IPS-NIHi7 (cell line): ENCODE data around the gene BOD1.

ENCODE experiments used
- DNase-seq: peaks from one replicate; pipeline ENCODE4 v3.0.0; 2012; ENCODE audit warnings: mixed read lengths; ENCODE audit errors: extremely low spot score

Gene BOD1

DNA sequence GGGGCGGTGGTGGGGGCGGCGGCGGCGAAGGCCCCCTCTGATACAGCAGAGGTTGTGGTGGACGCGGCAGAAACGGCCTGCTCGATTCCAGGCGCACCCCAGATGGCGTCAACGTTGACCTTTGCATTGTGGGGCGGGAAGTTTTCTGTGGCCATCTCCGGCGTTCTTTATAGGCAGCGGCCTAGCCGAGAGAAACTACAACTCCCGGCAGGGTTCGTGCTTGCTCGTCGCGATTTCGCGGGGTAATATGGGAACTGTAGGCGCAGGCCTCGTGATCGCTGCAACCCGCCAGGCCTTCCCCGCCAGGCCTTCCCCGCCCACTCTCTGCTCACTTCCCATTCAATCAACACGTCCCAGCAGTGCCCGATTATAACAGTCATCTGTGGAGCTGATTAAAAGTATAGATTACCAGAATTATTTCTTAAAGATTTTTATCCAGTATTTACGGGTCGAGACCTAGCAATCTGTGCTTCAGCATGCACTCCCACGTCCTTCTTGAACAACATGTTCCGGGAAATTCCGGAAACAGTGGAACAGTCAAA lies at the start of gene BOD1:
BOD1 (minus strand) TSS at position 74 of the 542 bp plus-strand sequence. CDS start 214 bp downstream, outside the sequence.
- DNase-seq: peak; percentile 95

DNA sequence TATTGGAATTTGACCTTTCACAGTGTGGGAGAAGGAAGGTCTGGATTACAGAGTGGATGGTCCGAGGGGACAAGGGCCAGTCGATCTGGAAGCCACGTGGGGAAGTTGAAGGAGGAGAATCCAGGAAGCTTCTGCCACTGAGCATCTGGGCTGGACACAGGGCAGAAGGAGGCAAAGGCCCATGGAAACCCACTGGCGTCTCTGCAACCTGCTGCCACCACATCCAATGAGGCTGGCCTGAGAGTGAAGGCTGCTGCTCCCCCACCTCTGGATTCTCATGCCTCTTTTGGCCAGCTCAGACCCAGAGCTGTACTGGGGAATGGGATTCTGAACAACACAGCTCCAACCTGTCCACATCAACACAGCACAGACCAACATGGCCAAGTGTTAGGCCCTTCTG lies 48.9 kb upstream of the BOD1 start:
- DNase-seq: no peak

DNA sequence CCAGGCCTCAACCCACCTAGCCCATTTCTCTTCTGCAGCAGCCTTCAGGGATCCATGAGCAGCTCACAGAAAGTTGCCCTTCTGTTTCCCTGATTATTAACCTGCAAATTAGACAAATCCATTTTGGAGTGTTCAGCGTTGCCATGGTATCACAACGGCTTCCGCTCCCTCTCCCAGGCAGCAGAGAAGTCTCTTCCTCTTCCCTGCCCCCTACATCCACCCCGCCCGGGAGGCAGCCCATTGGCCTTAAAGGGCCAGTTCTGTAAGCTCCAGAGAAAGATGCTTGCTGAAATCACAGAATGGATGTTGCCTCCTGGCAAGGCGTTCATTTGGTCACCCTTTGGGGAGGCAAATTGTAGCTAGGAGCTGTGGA lies 47.7 kb upstream of the BOD1 start:
- no peak for DNase-seq

DNA sequence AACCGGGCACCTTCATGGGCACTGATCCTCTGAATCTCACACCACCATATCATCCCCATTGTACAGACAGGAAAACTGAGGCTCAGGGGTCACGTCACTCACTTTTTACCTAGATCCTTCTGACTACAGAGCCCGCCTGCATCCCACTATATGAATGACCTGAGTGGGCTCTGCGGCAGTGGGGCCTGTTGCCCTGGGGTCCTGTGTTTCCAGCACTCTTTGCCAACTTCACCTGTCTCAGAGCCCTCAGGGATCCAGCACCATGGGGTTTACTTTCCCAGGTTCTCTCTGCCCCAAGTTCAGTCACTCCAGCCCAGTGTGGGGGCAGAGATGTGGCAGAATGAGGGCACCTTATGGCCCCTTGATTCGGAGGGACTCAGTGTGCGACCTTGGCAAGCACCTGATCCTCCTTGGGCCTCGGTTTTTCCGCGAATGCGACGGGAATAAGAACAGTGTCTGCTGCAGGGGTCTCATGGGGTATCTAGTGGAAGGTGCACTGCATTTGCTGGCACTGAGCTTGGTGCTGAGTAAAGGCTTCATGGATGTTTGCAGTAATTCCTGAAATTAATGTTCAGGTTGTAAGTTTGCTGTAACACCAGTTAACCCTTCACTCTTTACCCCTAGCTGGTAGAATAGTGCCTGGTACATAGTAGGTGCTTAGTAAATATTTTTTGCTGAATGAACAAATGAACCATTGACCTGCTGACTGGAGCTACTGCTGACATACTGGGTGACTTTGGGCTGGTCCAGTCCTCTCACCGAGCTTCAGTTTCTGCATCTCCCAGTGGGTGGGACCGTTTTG lies 47.1 kb upstream of the BOD1 start:
- DNase-seq: no peak

DNA sequence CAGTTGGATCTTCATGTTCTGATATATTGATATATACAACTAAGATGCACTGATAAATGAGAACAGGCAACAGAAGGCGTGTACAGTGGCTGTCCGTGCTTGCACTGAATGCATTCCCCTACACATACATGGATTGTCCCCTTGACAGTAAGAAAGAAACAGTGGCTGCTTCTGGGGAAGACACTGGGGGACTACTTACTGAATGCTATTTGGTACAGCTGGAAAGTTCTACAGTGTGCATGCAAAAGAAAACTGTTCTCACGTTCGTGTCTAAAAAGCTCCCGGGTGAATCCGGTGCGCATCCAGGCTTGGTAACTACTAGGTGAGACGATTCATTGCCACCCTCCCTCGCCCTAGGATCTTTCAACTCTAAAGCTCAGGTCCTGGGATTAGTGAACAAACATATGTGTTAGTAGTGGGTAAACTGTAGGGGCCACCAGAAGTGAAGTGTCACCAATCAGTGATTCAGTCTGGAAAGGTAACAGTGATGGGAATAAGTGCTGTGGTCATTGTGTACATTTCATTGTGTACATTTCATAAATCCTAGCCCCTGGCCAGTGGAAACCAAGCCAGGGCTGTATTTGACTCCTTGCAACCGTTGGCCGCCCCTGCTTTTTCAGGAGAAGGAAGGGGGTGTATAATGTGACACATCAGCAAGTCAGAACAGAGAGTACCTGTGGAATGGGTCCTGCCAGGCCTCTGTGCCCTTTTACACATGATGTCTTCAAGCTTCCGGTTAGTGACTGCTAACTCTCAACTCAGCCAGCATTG lies 46.3 kb upstream of the BOD1 start:
- DNase-seq: no peak

DNA sequence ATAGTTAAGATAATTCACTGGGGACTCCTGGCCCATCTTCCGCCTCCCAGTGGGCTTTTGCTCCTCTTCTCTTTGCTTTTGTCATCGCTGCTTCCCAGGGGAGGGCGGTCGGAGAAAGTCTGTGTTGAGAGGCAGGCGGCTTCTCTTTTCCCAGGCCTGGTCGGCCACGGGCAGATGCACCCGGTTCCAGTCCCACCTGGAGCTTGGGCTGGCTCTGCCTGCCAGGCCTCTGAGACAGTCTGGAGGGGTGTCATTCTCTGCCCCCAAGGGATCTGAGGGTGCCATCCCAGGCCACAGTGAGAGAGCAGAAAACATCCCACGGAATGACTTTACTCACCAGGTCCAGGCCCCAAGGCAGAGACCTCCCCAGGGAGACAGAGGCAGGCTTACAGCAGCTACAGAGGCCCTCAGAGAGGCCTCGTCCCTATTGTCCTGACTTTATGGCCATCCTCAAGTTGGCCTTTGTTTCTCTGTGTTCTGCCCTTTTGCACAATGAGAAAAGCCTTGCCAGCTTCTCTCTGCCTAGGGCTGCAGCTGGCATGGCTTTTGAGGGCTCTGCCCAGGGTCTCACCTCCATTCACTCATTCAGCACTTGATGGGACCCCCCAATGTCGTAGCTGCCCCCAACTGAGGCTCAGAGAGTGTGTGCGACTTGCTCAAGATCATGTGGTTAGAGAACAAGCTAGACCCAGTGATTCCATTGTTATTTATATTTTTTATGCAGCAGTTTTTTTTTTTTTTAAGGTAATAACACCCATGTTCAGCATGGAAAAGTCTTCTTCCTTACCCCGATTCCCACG lies 44.2 kb upstream of the BOD1 start:
- no peak for DNase-seq

DNA sequence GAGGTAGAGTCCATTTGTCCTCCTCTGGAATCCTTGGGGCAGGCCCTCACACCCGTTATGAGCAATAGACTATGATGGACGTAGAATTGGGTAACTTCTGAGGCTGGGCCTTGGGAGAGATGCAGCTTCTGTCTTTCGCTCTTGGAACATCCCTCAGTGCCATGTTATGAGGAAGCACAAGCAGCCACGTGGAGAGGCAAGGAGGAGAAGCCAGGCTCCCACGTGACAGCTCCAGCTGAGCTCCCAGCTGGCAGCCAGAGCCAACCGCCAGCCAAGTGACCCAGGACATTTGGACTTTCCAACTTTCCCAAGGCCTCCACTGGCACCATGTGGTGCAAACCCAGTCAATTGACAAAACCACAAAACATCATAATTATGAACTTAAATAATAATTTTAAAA lies 43.0 kb upstream of the BOD1 start:
- no peak for DNase-seq

DNA sequence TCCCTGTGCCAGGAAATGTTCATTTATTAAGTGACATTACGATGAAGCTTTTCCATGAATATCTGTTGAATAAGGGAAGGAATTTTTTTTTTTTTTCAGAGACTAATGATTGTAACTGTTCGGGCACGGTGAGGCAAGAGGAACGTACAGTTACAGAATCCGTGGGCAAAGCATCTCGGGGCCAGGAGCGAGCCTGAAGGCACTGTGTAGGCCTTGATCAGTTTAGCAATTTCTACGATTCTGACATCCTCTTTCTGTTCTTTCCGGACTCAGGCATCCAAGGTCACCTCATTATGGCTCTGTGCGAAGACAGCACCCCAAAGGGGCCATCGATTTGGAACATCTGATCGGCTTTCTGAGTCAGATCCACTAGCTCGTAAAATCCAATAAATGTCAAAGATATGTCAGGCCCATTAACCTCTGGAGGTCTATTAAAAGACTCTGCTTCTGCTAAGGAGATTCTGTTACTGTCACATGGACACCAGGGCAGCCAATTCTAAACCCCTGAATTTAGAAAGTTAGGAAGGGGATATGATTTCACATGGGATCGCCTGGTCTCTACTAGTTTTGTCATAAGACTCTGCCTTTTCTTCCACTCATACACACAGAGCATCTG lies 41.4 kb upstream of the BOD1 start:
- no peak for DNase-seq

DNA sequence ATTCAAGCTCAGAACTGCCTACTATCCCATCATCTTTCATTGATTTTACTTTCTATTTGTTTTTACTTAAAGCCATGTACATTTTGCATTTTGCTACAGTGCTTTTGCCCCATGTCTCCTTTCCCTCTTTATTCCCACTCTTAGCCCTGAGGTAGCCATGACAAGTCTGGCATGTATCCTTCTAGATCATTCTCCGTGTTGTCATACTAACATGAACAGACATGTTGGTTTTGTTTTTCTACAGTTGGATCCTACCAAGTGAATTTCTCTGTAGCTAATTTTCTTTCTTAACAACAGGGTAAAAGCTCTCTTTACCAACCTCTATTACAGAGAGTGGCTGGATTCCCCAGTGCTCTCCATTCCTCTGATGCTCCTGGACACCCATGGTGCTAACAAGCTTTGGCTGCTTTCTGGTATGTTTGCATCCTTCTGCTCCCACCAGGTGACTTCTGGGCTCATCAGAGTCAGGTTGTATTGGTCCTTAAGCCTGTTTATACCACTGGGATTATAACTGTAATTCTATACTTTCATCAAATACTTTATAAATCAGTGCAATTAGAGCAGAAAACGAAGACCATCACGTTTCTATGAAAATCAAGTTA lies 38.8 kb upstream of the BOD1 start:
- DNase-seq: no peak

DNA sequence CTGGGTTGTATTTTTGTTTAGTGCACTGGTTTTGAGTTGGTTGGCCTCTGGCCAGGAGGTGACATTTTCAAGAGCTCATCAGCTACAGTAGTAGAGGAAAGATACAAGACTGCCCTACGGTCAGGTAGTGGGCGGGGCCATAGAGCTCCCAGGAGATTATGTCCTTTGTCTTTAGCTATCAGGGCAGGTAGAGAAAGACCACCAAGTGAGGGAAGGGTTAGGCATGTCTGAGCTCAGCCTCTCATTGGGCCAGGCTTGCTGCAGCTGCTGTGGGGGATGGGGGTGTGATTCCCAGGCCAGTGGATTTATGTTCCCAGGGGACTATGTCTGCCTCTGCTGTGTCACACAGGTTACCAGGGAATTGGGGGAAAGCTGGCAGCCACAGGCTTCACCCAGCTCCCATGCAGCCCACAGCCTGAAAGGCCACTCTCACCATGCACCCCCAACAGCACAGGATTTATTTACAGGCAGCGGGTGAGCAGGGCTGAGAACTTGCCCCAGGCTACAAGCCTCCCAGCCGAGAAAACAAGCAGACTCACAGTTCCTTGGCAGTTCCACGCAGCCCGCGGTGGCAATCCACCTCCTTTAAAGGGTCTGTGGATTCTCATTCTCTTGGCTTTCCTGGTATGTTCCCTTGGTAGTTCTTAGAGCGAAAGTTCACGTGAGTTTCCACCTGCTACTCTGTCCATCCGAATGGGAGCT lies 37.5 kb upstream of the BOD1 start:
- DNase-seq: no peak

DNA sequence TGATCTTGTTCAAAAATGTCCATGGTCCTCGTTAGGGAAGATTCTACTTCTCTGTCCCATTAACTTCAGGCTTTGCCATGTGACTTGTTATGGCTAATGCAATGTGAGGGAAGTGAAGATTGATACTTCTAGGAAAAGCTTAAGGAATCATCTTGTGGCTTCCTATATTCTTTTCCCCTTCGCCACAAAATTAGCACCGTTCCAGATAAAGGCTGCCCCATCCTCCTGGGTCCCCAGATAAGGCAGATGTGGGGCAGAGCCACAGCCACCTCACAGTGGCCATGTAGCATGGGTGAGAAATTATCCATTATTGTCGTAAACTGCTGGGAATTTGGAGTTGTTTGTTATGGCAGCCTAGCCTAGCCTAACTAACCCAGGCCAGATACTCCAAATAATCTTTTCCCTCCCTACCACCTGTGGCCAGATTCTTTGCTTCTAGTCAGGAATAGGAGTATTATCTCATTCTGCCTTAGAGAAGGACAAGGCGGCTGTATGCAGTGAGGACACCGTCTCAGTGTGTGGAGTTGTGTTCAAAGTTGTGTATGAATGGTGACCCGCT lies 31.9 kb upstream of the BOD1 start:
- no peak for DNase-seq

DNA sequence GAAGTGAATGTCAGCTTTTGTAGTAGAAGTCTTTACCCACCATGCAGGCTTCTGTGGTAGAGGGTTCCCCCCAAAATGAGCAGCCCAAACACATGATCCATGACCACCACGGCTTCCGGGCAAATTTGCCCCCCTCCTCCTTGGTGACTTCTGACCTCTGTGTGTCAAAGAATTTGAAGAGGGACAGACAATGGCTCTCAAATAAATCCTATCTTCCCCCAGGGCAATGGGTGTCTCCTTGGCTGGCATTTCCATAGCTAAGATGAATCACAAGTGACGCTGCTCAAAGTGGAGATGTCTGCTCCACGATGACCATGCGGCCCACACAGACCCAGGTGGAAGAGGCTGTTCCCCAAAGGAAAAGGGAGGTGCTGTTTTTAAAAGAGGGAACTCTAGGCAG lies 30.2 kb upstream of the BOD1 start:
- no peak for DNase-seq

DNA sequence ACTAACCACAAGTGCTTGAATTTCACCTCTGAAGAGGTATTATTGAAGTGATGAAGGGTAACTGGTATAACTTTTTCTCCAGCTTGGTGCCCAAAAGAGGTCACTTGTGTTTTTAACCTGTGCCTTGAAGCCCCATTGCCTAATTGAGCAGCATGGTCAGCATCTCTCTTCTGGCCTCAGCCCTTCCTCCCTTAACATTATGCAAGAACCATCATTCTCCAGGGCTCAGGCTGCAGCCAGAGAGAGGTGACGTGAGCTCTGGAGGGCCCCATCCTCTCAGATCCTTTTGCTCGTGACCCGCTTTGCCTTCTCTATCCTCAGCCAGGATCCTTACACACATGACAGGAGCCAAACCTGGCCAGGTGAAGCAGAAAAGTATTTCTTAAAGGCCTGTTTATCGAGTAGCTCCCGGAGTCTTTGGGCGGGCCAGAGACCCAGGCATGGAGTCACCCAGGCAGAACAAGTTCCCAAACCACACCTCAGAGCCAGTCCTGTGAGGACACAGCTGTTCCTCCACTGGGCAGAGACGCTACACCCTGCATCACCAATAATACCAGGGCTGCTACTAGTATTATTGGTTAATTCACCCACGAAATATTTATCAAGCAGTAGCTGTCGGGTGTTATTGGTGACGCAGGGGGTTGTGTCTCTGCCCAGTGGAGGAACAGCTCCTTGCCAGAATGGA lies 29.6 kb upstream of the BOD1 start:
- no peak for DNase-seq

DNA sequence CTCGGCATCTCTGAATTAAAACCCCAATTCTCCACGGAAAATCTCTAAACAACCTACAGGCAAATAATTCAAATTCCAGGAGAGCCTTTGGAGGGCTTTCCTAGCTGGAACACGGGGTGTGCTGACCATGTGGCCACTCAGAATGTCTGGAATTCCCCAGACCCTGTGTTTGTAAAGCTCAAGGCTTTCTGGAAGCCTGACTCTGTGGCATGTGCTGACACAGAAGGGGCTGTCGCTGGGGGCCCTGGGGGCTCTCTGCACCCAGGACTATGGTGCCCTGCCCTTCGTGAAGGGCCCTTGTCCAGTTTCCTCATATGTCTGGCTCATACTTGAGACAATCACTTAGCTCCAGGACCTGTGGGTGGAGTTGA lies 29.0 kb upstream of the BOD1 start:
- peak; percentile 51 for DNase-seq

DNA sequence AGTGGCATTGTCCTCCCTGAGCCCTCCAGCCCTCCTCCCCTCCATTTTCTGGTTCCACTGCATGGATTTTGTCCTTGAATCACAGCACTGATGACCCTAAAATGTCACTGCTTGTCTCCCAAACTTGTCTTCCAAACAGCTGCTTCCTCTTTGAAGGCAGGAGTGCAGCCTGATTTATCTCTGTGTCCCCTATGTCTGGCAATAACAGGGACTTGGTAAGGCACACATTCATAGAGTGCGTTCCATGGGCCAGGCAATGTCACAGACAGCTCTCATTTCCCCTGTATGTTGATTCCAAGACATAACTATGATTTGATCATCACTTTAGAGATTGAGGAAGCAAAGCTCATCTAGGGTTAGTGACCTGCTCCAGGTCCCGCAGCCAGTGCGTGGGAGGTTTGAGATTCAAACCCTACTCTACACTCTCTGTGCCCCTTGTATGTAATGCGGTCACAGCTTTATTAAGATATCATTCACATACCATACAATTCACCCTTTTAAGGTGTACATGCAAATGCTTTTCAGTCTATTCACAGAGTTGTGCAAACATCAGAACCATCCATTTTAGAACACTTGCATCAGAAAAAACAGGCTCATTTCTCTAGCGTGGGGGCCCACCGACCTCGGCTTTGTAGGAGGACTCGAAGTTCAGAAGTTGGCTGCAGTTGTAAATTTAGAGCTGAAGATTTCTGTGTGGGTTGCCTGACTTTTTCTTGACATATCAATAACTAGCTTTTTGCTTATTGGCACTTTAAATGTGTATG lies 28.4 kb upstream of the BOD1 start:
- DNase-seq: no peak

DNA sequence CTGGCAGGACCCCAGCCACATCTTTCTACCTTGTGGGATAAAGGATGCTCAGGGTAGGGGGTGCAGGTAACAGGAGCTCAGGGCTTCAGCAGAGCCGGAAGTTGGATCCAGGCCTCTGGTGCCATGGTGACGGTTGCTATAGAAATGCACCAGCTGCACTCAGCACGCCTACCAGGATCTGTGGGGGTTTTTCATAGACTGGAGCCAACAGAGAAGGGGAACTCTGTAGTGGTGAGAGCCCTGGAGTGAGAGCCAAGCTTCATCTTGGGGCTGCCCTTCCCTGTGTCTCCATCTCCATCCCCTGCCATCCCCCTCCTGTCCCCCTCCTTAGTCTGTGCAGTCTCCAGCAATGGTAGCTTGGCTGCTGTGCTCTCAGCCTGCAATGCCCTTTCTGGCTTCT lies 27.5 kb upstream of the BOD1 start:
- peak; percentile 73 for DNase-seq

DNA sequence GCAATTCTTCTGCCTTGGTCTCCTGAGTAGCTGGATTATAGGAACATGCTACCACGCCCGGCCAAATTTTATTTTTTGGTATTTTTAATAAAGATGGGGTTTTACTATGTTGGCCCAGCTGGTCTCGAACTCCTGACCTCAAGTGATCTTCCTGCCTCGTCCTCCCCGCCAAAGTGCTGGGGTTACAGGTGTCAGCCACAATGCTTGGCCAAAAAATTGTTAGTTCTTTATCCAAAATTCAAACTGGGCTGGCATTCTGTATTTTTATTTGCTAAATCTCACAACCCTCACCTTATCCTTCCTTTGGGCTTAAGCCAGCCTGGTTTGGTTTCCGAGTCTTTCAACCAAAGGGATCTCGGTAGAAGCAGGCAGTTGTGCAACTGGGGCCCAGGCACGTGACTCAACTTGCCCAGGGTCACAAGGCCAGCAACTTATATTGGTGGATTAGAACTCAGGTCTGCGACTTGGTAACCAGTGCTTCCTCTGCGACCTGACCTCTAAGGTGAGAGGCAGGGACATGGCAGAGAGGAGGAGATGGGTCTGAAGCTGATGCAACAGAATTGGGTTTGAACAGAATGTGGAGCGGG lies 26.5 kb upstream of the BOD1 start:
- DNase-seq: no peak

DNA sequence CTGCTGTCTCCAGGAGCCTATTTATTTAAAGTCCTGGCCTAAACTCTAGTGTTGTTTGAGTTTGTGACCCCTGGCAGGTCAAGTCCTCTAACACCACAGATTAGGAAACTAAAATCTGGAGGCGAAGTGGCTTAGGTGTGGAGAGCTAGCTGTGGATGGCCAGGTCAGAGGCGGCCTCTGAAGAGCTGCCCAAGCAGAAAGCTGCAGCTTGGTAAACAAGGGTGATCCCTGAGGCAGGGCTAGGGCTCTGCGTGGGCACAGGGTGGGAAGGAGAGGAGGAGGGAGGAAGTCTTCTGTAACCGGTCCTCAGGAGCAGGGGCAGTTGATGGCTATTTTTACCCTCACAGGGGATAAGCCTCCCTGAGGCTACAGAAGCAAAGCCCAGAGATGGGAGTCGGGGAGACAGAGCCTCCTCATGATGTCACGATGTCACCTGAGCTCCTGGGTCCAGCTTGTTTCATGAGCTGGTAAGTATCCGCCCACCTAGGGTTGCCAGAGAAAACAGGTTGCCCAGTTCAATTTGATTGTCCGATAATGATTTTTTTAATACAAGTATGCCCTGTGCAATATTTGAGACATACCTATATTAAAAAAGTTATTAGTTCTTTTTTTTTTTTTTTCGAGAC lies 25.9 kb upstream of the BOD1 start:
- DNase-seq: no peak
